ENCODE data around the gene NHLRC4. TPM values are rescaled to one million over a fixed set of nuclear protein-coding genes. Genes with fewer than 3 reads are reported as not detected.

NHLRC4 gene
- total and polyA plus RNA-seq, 8 donors, result 0.99 to 3.4 (median 2.9) TPM

- Histone ChIP-seq H3K4me1 (peaks cover 17 to 28% of the 10 kb centered on the region in 2 donors), H3K4me3 (no peak overlapping the region), H3K36me3 (peaks cover 0 to 11% of the 10 kb centered on the region in 2 donors), H3K27ac (no peak overlapping the region), H3K27me3 (no peaks in the 10 kb centered on the region), H3K9me3 (no peaks in the 10 kb centered on the region)
- DNase-seq (no peak), ATAC-seq (no peak)
- no peak for TF ChIP-seq CTCF (IDR thresholded peaks at IDR 0.05)
- intact Hi-C loops (cut with DNase I), result no loop called here
Measured at GRCh38 chr16:586047-586644, 19.3 kb downstream of the NHLRC4 start.

- Histone ChIP-seq H3K4me3 (no peak overlapping the region), H3K36me3 (peaks cover 0 to 9% of the 10 kb centered on the region in 2 donors), H3K27ac (no peak overlapping the region), H3K27me3 (no peaks in the 10 kb centered on the region), H3K4me1 (peaks cover 25 to 35% of the 10 kb centered on the region in 2 donors), H3K9me3 (no peaks in the 10 kb centered on the region)
- intact Hi-C loops (cut with DNase I), result no loop called here
- no peak for TF ChIP-seq CTCF (IDR thresholded peaks at IDR 0.05)
- no peak for DNase-seq
- no peak for ATAC-seq
Measured at GRCh38 chr16:586645-587590, 20.1 kb downstream of the NHLRC4 start.

- DNase-seq, result peak in 1 of 4 donors; percentile 59
- Histone ChIP-seq H3K4me1 (peaks cover 41 to 52% of the 10 kb centered on the region in 2 donors), H3K9me3 (no peaks in the 10 kb centered on the region), H3K36me3 (peaks cover 0 to under 1% of the 10 kb centered on the region in 2 donors), H3K27me3 (no peaks in the 10 kb centered on the region), H3K4me3 (peak overlapping the region; percentile 68 to 71), H3K27ac (peak overlapping the region; percentile 96 to 98)
- ATAC-seq, result no peak
- intact Hi-C loops (cut with DNase I), result no loop called here
- TF ChIP-seq CTCF (IDR thresholded peaks at IDR 0.05), result no peak
Measured at GRCh38 chr16:588639-588888, 21.8 kb downstream of the NHLRC4 start.

- no peaks in the 10 kb centered on the region for H3K27me3 ChIP-seq
- no peaks in the 10 kb centered on the region for H3K9me3 ChIP-seq
- peak overlapping the region; percentile 96 to 98 for H3K27ac ChIP-seq
- H3K4me3 ChIP-seq, result peak overlapping the region; percentile 68 to 71
- DNase-seq, result peak; percentile 96 to 99 (median 97)
- intact Hi-C loops (cut with DNase I), result no loop called here
- peak; percentile 86 for ATAC-seq
- no peaks in the 10 kb centered on the region for H3K36me3 ChIP-seq
- TF ChIP-seq CTCF (IDR thresholded peaks at IDR 0.05), result no peak
- H3K4me1 ChIP-seq, result peaks cover 42 to 57% of the 10 kb centered on the region in 2 donors
Measured at GRCh38 chr16:588889-589657, 22.3 kb downstream of the NHLRC4 start.

Data from left lung (tissue), 10 donors.